Measurements from ENCODE around the gene MCOLN1. TPM values are rescaled to one million over a fixed set of nuclear protein-coding genes. Genes with fewer than 3 reads are reported as not detected.

MCOLN1 gene
- total and polyA plus RNA-seq, 9 of the 15 experiments (the other 6 are each of a cell fraction or from before 2014, with no cell fraction given): 0.25 to 15.4 (median 7.1) TPM

DNA sequence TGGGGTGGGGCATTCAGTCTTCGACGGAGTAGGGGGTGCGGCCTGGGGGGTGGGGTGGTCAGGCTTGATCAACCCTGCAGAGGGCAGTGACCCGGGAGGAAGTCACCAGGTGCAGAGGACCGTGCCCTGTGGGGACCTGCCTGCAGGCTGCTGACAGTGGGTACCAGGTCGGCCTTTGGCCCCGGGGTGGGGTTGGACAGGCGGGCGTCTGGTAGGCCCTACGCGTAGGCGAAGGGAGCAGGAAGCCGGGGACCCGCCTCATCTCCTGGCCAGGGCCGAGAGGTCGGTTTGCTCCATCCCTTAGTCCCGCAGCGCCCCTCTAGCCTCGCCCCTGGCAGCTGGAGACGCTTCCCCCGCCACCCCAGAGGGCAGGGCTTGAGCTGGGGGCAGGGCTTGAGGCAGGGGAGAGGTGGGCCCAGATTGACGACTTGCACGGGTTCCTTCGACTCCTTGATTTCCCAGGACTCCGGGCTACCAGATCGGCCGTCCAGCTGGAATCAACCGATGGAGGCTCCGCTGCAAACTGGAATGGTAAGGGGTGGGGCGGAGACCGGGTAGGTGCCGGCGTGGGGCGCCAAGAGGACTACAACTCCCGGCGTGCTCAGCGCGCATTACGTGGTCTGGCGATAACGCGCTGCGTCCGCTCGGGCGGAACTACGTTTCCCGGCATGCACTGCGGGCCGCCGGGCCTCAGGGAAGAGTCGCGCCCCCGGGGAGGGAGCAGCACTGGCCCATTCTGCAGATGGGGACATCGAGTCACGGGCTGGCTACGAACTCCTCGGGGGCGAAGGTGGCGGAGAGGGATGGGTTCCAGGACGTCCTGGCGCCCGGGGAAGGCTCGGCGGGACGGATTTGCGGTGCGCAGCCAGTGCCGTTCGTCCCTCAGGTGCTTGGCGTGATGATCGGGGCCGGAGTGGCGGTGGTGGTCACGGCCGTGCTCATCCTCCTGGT, 12.9 kb downstream of the MCOLN1 start, which contains the start of gene PNPLA6 (continued):
- TF ChIP-seq, protein P1, sequence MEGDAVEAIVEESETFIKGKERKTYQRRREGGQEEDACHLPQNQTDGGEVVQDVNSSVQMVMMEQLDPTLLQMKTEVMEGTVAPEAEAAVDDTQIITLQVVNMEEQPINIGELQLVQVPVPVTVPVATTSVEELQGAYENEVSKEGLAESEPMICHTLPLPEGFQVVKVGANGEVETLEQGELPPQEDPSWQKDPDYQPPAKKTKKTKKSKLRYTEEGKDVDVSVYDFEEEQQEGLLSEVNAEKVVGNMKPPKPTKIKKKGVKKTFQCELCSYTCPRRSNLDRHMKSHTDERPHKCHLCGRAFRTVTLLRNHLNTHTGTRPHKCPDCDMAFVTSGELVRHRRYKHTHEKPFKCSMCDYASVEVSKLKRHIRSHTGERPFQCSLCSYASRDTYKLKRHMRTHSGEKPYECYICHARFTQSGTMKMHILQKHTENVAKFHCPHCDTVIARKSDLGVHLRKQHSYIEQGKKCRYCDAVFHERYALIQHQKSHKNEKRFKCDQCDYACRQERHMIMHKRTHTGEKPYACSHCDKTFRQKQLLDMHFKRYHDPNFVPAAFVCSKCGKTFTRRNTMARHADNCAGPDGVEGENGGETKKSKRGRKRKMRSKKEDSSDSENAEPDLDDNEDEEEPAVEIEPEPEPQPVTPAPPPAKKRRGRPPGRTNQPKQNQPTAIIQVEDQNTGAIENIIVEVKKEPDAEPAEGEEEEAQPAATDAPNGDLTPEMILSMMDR (IDR thresholded peaks at IDR 0.05 in 2 of 3, conservative IDR thresholded peaks at IDR 0.05 in 1 of 3; ENCODE audit: insufficient read depth in 2 of 3, low read depth in 1 of 3, low read length in 3 of 3): peak in 1 of 3 experiments; percentile 7; a peak in 1 of 6 replicates
- TF ChIP-seq STAT5B (CRISPR knock-in tag; IDR thresholded peaks at IDR 0.05) (no peak), ZNF764 (CRISPR knock-in tag; IDR thresholded peaks at IDR 0.05; ENCODE audit: low read depth) (no peak), GABPB1 (CRISPR knock-in tag; IDR thresholded peaks at IDR 0.05) (peak; percentile 91), TCF3 (CRISPR knock-in tag; IDR thresholded peaks at IDR 0.05) (no peak; the same call in 1 of the 2 replicates), ZNF282 (CRISPR knock-in tag; IDR thresholded peaks at IDR 0.05) (no peak), ZNF143 (CRISPR knock-in tag; IDR thresholded peaks at IDR 0.05) (peak; percentile 100), CCAR2 (IDR thresholded peaks at IDR 0.05; ENCODE audit: low read depth, low read length) (no peak), ZNF239 (CRISPR knock-in tag; IDR thresholded peaks at IDR 0.05) (no peak), ZNF551 (CRISPR knock-in tag; IDR thresholded peaks at IDR 0.05) (no peak)
- TF ChIP-seq, protein P2, sequence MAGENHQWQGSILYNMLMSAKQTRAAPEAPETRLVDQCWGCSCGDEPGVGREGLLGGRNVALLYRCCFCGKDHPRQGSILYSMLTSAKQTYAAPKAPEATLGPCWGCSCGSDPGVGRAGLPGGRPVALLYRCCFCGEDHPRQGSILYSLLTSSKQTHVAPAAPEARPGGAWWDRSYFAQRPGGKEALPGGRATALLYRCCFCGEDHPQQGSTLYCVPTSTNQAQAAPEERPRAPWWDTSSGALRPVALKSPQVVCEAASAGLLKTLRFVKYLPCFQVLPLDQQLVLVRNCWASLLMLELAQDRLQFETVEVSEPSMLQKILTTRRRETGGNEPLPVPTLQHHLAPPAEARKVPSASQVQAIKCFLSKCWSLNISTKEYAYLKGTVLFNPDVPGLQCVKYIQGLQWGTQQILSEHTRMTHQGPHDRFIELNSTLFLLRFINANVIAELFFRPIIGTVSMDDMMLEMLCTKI (IDR thresholded peaks at IDR 0.05; ENCODE audit: partially characterized antibody): no peak
- TF ChIP-seq, protein P3, sequence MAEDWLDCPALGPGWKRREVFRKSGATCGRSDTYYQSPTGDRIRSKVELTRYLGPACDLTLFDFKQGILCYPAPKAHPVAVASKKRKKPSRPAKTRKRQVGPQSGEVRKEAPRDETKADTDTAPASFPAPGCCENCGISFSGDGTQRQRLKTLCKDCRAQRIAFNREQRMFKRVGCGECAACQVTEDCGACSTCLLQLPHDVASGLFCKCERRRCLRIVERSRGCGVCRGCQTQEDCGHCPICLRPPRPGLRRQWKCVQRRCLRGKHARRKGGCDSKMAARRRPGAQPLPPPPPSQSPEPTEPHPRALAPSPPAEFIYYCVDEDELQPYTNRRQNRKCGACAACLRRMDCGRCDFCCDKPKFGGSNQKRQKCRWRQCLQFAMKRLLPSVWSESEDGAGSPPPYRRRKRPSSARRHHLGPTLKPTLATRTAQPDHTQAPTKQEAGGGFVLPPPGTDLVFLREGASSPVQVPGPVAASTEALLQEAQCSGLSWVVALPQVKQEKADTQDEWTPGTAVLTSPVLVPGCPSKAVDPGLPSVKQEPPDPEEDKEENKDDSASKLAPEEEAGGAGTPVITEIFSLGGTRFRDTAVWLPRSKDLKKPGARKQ (CRISPR knock-in tag; IDR thresholded peaks at IDR 0.05): no peak
- TF ChIP-seq, protein P4, sequence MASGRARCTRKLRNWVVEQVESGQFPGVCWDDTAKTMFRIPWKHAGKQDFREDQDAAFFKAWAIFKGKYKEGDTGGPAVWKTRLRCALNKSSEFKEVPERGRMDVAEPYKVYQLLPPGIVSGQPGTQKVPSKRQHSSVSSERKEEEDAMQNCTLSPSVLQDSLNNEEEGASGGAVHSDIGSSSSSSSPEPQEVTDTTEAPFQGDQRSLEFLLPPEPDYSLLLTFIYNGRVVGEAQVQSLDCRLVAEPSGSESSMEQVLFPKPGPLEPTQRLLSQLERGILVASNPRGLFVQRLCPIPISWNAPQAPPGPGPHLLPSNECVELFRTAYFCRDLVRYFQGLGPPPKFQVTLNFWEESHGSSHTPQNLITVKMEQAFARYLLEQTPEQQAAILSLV (tag; IDR thresholded peaks at IDR 0.05): no peak
- TF ChIP-seq, protein P5, sequence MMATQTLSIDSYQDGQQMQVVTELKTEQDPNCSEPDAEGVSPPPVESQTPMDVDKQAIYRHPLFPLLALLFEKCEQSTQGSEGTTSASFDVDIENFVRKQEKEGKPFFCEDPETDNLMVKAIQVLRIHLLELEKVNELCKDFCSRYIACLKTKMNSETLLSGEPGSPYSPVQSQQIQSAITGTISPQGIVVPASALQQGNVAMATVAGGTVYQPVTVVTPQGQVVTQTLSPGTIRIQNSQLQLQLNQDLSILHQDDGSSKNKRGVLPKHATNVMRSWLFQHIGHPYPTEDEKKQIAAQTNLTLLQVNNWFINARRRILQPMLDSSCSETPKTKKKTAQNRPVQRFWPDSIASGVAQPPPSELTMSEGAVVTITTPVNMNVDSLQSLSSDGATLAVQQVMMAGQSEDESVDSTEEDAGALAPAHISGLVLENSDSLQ (IDR thresholded peaks at IDR 0.05): 0 out of 2 replicates have a peak, but pooled peaks have one; percentile 18
- TF ChIP-seq, protein P6, sequence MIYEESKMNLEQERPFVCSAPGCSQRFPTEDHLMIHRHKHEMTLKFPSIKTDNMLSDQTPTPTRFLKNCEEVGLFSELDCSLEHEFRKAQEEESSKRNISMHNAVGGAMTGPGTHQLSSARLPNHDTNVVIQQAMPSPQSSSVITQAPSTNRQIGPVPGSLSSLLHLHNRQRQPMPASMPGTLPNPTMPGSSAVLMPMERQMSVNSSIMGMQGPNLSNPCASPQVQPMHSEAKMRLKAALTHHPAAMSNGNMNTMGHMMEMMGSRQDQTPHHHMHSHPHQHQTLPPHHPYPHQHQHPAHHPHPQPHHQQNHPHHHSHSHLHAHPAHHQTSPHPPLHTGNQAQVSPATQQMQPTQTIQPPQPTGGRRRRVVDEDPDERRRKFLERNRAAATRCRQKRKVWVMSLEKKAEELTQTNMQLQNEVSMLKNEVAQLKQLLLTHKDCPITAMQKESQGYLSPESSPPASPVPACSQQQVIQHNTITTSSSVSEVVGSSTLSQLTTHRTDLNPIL (CRISPR knock-in tag; IDR thresholded peaks at IDR 0.05): no peak
- TF ChIP-seq, protein P7, sequence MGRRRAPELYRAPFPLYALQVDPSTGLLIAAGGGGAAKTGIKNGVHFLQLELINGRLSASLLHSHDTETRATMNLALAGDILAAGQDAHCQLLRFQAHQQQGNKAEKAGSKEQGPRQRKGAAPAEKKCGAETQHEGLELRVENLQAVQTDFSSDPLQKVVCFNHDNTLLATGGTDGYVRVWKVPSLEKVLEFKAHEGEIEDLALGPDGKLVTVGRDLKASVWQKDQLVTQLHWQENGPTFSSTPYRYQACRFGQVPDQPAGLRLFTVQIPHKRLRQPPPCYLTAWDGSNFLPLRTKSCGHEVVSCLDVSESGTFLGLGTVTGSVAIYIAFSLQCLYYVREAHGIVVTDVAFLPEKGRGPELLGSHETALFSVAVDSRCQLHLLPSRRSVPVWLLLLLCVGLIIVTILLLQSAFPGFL (CRISPR knock-in tag; IDR thresholded peaks at IDR 0.05): no peak

All from K562 (cell line).